K562 (cell line): Measurements from ENCODE around the gene POLR2L. TPM values are rescaled to one million over a fixed set of nuclear protein-coding genes. Genes with fewer than 3 reads are reported as not detected.

Experiments used
- ATAC-seq: fragments of 200-7000 bp; cut with Tn5 transposase; 3 replicates; pipeline ENCODE4 v1.9.1; 2020; ENCODE audit warnings: moderate library complexity
- BruUV-seq: library from RNA; stranded (reverse); fragments of 400-500 nt; replicated peaks from 2 replicates; lab custom pipeline; 2021; lab: Mats Ljungman, UMichigan
- CTCF ChIA-PET: fragments of 300-600 bp; formaldehyde crosslinking; extraction: SDS; loops from one replicate; lab custom pipeline; 2021; ENCODE audit warnings: low intra/inter-chr PET ratio; lab: Yijun Ruan, JAX
- POLR2A ChIA-PET: fragments of 300-600, 350-650 bp; sonication (Branson Sonifier 250); formaldehyde crosslinking; extraction: SDS; loops from one replicate; lab custom pipeline; 2021; ENCODE audit warnings: antibody characterized with exemption, inconsistent platforms; lab: Yijun Ruan, JAX
- DNase-seq, 4 experiments: peaks; one replicate each; pipeline versions ENCODE4 v3.0.0 to v3.0.0-alpha.2; 2011 to 2018; ENCODE audit warnings: low spot score in 3 of 4, mixed read lengths in 3 of 4; ENCODE audit errors: extremely low read depth in 1 of 4
- FAIRE-seq: peaks from 2 replicates; lab custom pipeline; 2011; peaks lifted over from hg19 to GRCh38; lab: Jason Lieb, UNC
- H2AFZ ChIP-seq: 2 replicates; pipeline ENCODE4 v1.6.0; 2011; ENCODE audit warnings: low read depth, low read length, control low read depth, inconsistent platforms
- H3K27ac ChIP-seq: fragments of 200-600 bp; 3 replicates; pipeline ENCODE4 v1.8.0; 2011; ENCODE audit warnings: low read depth, mild to moderate bottlenecking, control low read depth, inconsistent platforms, low read length, moderate library complexity, mixed read lengths; ENCODE audit errors: extremely low read depth
- H3K27me3 ChIP-seq, 2 experiments: fragments of 300-600 bp in 1 of 2; 2 replicates in 1 of 2; 3 replicates in 1 of 2; pipeline versions ENCODE4 v1.6.0 to v1.8.0; 2011; ENCODE audit warnings: inconsistent platforms in 2 of 2, low read length in 2 of 2, mild to moderate bottlenecking in 1 of 2, mixed read lengths in 1 of 2, moderate library complexity in 1 of 2; ENCODE audit not compliant: control insufficient read depth in 2 of 2, insufficient read depth in 2 of 2
- H3K36me3 ChIP-seq: fragments of 300-600 bp; 3 replicates; pipeline ENCODE4 v1.8.0; 2011; ENCODE audit warnings: mild to moderate bottlenecking, low read length, inconsistent platforms; ENCODE audit not compliant: control insufficient read depth, insufficient read depth
- H3K4me1 ChIP-seq, 2 experiments: fragments of 200-600 bp in 1 of 2; replicated peaks in 1 of 2; 2 replicates in 1 of 2; 3 replicates in 1 of 2; pipeline versions ENCODE4 v1.5.1 to v1.8.0; 2011; ENCODE audit warnings: inconsistent platforms in 2 of 2, low read length in 2 of 2, mild to moderate bottlenecking in 1 of 2, mixed read lengths in 1 of 2, moderate library complexity in 1 of 2; ENCODE audit not compliant: control insufficient read depth in 2 of 2, insufficient read depth in 2 of 2
- H3K4me2 ChIP-seq: 2 replicates; pipeline ENCODE4 v1.6.1; 2011; ENCODE audit warnings: low read length, control low read depth, inconsistent platforms, mixed read lengths; ENCODE audit not compliant: insufficient read depth
- H3K4me3 ChIP-seq: fragments of 200-600 bp; sonication (generic), shearing (Covaris generic); 2 replicates; pipeline ENCODE4 v1.5.1; 2016; ENCODE audit warnings: control low read depth, inconsistent platforms
- H3K79me2 ChIP-seq: fragments of 200-600 bp; 3 replicates; pipeline ENCODE4 v1.8.0; 2011; ENCODE audit warnings: low read length, inconsistent platforms; ENCODE audit not compliant: control insufficient read depth, insufficient read depth
- H3K9ac ChIP-seq, 2 experiments: 2 replicates each; pipeline versions ENCODE4 v1.6.0 to v1.6.1; 2011; ENCODE audit warnings: low read depth in 2 of 2, low read length in 2 of 2, control low read depth in 1 of 2, inconsistent platforms in 1 of 2, mild to moderate bottlenecking in 1 of 2, mixed read lengths in 1 of 2; ENCODE audit not compliant: insufficient read depth in 1 of 2
- H3K9me1 ChIP-seq: one replicate; pipeline ENCODE4 v1.6.0; 2011; ENCODE audit warnings: inconsistent platforms, mild to moderate bottlenecking, low read length, moderate library complexity; ENCODE audit not compliant: control insufficient read depth, insufficient read depth
- H3K9me3 ChIP-seq: replicated peaks from 2 replicates; pipeline ENCODE4 v1.5.1; 2011; ENCODE audit warnings: low read depth, low read length, inconsistent platforms; ENCODE audit not compliant: control insufficient read depth, insufficient read depth
- H4K20me1 ChIP-seq: replicated peaks from 2 replicates; pipeline ENCODE4 v1.6.1; 2011; ENCODE audit warnings: low read length, inconsistent platforms, mixed read lengths; ENCODE audit not compliant: control insufficient read depth, insufficient read depth
- BDP1 ChIP-seq: IDR thresholded peaks from 3 replicates; pipeline ENCODE4 v1.6.1; 2011; ENCODE audit not compliant: insufficient read length, insufficient read depth
- BMI1 ChIP-seq: fragments of 150-350 bp; IDR thresholded peaks from 2 replicates; pipeline ENCODE4 v1.6.1; 2014; ENCODE audit warnings: low read length
- CCNT2 ChIP-seq: IDR thresholded peaks from 2 replicates; pipeline ENCODE4 v1.6.1; 2011; ENCODE audit warnings: borderline replicate concordance, low read depth, mild to moderate bottlenecking, moderate library complexity, mixed read lengths, low read length; ENCODE audit not compliant: insufficient read length; ENCODE audit errors: extremely low read depth
- FOXK1 ChIP-seq: sonication (generic); formaldehyde crosslinking; IDR thresholded peaks from 2 replicates; pipeline ENCODE4 v1.8.0; 2022; ENCODE audit warnings: missing genetic modification reagents, mild to moderate bottlenecking, borderline replicate concordance
- HDAC6 ChIP-seq: IDR thresholded peaks from 2 replicates; pipeline ENCODE4 v1.6.1; 2012; ENCODE audit warnings: low read depth, mild to moderate bottlenecking, control low read depth, inconsistent platforms, low read length, moderate library complexity
- JUN ChIP-seq, 2 experiments: sonication (generic) in 1 of 2; formaldehyde crosslinking in 1 of 2; IDR thresholded peaks; 2 replicates each; pipeline versions ENCODE4 v1.6.1 to v1.8.0; 2012 to 2022; ENCODE audit warnings: borderline replicate concordance in 2 of 2, mild to moderate bottlenecking in 2 of 2, improper control_type of control experiment in 1 of 2, low read depth in 1 of 2, low read length in 1 of 2, missing genetic modification reagents in 1 of 2
- POLR2G ChIP-seq: fragments of 200-400 bp; formaldehyde crosslinking; IDR thresholded peaks from 2 replicates; pipeline ENCODE4 v1.6.1; 2017; ENCODE audit warnings: low read depth, mild to moderate bottlenecking, antibody characterized with exemption, low read length, moderate library complexity
- SAFB2 ChIP-seq: fragments of 200-400 bp; formaldehyde crosslinking; IDR thresholded peaks from 2 replicates; pipeline ENCODE4 v1.6.1; 2018; ENCODE audit warnings: borderline replicate concordance, low read length, low read depth, moderate library complexity; ENCODE audit not compliant: severe bottlenecking
- TFAM ChIP-seq: fragments of 250-450 bp; sonication (Bioruptor Pico); conservative IDR thresholded peaks from 2 replicates; pipeline ENCODE4 v1.5.0; 2021; ENCODE audit warnings: mild to moderate bottlenecking, moderate library complexity
- ZNF224 ChIP-seq: sonication (generic); formaldehyde crosslinking; IDR thresholded peaks from 2 replicates; pipeline ENCODE4 v1.8.0; 2022; ENCODE audit warnings: mild to moderate bottlenecking, missing genetic modification reagents
- ZNF347 ChIP-seq: fragments of 450-650 bp; formaldehyde crosslinking; IDR thresholded peaks from 2 replicates; pipeline ENCODE4 v1.4.0; 2020; ENCODE audit warnings: low read depth, mild to moderate bottlenecking, moderate library complexity
- ZNF764 ChIP-seq: fragments of 250-450 bp; sonication (Bioruptor Pico); IDR thresholded peaks from 2 replicates; pipeline ENCODE4 v1.4.0; 2020; ENCODE audit warnings: low read depth, mild to moderate bottlenecking, moderate library complexity
- ZNF79 ChIP-seq: fragments of 250-450 bp; sonication (Bioruptor Pico); IDR thresholded peaks from 2 replicates; pipeline ENCODE4 v1.4.0; 2020; ENCODE audit warnings: low read depth, mild to moderate bottlenecking, moderate library complexity
- WGBS: fragments of 100-300 bp; shearing (Covaris generic); methylation state at CpG from one replicate; pipeline ENCODE4 v1.1.6; 2016; ENCODE audit warnings: low coverage, mixed read lengths; ENCODE audit not compliant: insufficient coverage; ENCODE audit errors: missing lambda C conversion rate; 5-methylcytosine and 5-hydroxymethylcytosine counted together
- in situ Hi-C: fragments of 300-500 bp; cut with MboI; formaldehyde crosslinking; loops from 4 replicates; pipeline ENCODE4 v1.15.0; 2018; ENCODE audit warnings: inconsistent platforms, mixed read lengths
- intact Hi-C: fragments of 100-400 bp; cut with micrococcal nuclease; formaldehyde crosslinking; loops from 2 replicates; pipeline ENCODE4 v1.14.2; 2022
- polyA plus RNA-seq, 8 experiments: library from polyadenylated mRNA; depleted of rRNA in 4 of 8; stranded (reverse) in 5 of 8; unstranded in 3 of 8; fragments of >200 nt; fragmentation: Nextera tagmentation in 2 of 8; fragmentation: Illumina TruSeq in 1 of 8; extraction: Ambion mirVana in 2 of 8; extraction: Trizol in 1 of 8; gene quantifications; 2 replicates each; pipeline versions ENCODE4 v1.2.1 to v1.2.3, GENCODE V29; 2011 to 2014; ENCODE audit warnings: inconsistent platforms in 1 of 8, missing spikeins in 1 of 8
- total RNA-seq, 7 experiments: library from RNA; depleted of rRNA in 6 of 7; stranded (reverse); fragments of >200 nt in 6 of 7; fragmentation: Illumina TruSeq in 2 of 7; extraction: Trizol in 2 of 7; gene quantifications; 2 replicates each; pipeline versions ENCODE4 v1.2.1 to v1.2.3, GENCODE V29; 2011 to 2021; ENCODE audit warnings: low replicate concordance in 1 of 7

The POLR2L gene
- total and polyA plus RNA-seq, 9 of the 15 experiments (the other 6 are each of a cell fraction or from before 2014, with no cell fraction given), result 38.3 to 688 (median 108) TPM

- Histone ChIP-seq H3K79me2 (no peaks in the 10 kb centered on the region), H3K4me2 (no peak overlapping the region), H2AFZ (no peak overlapping the region), H3K27ac (no peak overlapping the region), H3K36me3 (peaks cover 54% of the 10 kb centered on the region; the same call in 1 of the 3 replicates), H3K27me3 (no peaks in the 10 kb centered on the region), H3K4me1 (peaks cover 0 to 59% of the 10 kb centered on the region in 2 experiments; a peak in 2 of 5 replicates), H3K4me3 (no peak overlapping the region), H3K9me1 (no peaks in the 10 kb centered on the region), H3K9ac (peak overlapping the region in 1 of 2 experiments; percentile 35; a peak in 1 of 4 replicates), H4K20me1 (no peaks in the 10 kb centered on the region; the same call in 1 of the 2 replicates), H3K9me3 (no peaks in the 10 kb centered on the region)
- FAIRE-seq (no peak), ATAC-seq (no peak), DNase-seq (no peak)
- in situ Hi-C loops (no loop called here), intact Hi-C loops (no loop called here)
- ChIA-PET POLR2A (no interaction called here), CTCF (no interaction called here)
- WGBS, result 92% methylated on average over 28 of the region's 32 CpGs
- BruUV-seq, result no TSS peak
- TF ChIP-seq POLR2G (peak; percentile 53), HDAC6 (no peak), ZNF224 (no peak), BMI1 (no peak)
These were observed 47.6 kb upstream of the POLR2L start for GRCh38 chr11:889687-890475.

- Histone ChIP-seq H3K9me1 (no peaks in the 10 kb centered on the region), H3K4me3 (no peak overlapping the region), H3K27ac (no peak overlapping the region), H3K9me3 (no peaks in the 10 kb centered on the region), H2AFZ (no peak overlapping the region), H3K4me1 (peaks cover 0 to 61% of the 10 kb centered on the region in 2 experiments; a peak in 2 of 5 replicates), H3K36me3 (peaks cover 57% of the 10 kb centered on the region; the same call in 1 of the 3 replicates), H3K9ac (0 out of 4 replicates have a peak overlapping the region, but pooled peaks of 1 of the 2 experiments have one; percentile 52), H3K79me2 (no peaks in the 10 kb centered on the region), H4K20me1 (no peaks in the 10 kb centered on the region), H3K4me2 (no peak overlapping the region), H3K27me3 (no peaks in the 10 kb centered on the region)
- BruUV-seq, result no TSS peak
- POLR2A ChIA-PET, result no interaction called here
- in situ Hi-C loops (no loop called here), intact Hi-C loops (no loop called here)
- CTCF ChIA-PET, result no interaction called here
- WGBS, result 90% methylated on average over 9 of the region's 13 CpGs
- no peak for FAIRE-seq
- no peak for ATAC-seq
- TF ChIP-seq CCNT2, result no peak
- no peak for TF ChIP-seq JUN (IDR thresholded peaks at IDR 0.05; ENCODE audit: borderline replicate concordance, low read depth, low read length)
- no peak for TF ChIP-seq JUN (CRISPR knock-in tag; IDR thresholded peaks at IDR 0.05; ENCODE audit: borderline replicate concordance)
- TF ChIP-seq ZNF764 (CRISPR knock-in tag), result no peak
- no peak for TF ChIP-seq ZNF79
- TF ChIP-seq FOXK1 (CRISPR knock-in tag), result no peak
- TF ChIP-seq TFAM (CRISPR knock-in tag), result no peak
- TF ChIP-seq SAFB2, result no peak
- no peak for TF ChIP-seq BDP1
- no peak for TF ChIP-seq ZNF347 (CRISPR knock-in tag)
- DNase-seq, result no peak
These were observed 46.9 kb upstream of the POLR2L start for GRCh38 chr11:889257-889656.
